HUES6 (cell line): ENCODE measurements around the gene JDP2.
"Not testable (repeated sequence)": the region's sequence is repeated elsewhere in the genome, so short reads cannot be mapped to it uniquely, and the experiment has no call there.

Experiments
- H3K27ac ChIP-seq: 2 replicates; pipeline ENCODE4 v1.7.0; 2013; ENCODE audit warnings: low read depth, mild to moderate bottlenecking, low read length, inconsistent platforms
- H3K27me3 ChIP-seq: 2 replicates; pipeline ENCODE4 v1.6.1; 2013; ENCODE audit warnings: low read length; ENCODE audit not compliant: control insufficient read depth, insufficient read depth
- H3K36me3 ChIP-seq: 2 replicates; pipeline ENCODE4 v1.6.1; 2013; ENCODE audit warnings: low read length; ENCODE audit not compliant: control insufficient read depth, insufficient read depth
- H3K4me1 ChIP-seq: 2 replicates; pipeline ENCODE4 v1.6.1; 2013; ENCODE audit warnings: low read length; ENCODE audit not compliant: control insufficient read depth, insufficient read depth
- H3K4me3 ChIP-seq: 2 replicates; pipeline ENCODE4 v1.5.1; 2013; ENCODE audit warnings: low read depth, low read length
- H3K9ac ChIP-seq: one replicate; pipeline ENCODE4 v1.6.1; 2013; ENCODE audit warnings: mild to moderate bottlenecking, low read length
- H3K9me3 ChIP-seq: 2 replicates; pipeline ENCODE4 v1.6.1; 2013; ENCODE audit warnings: low read depth, low read length; ENCODE audit not compliant: control insufficient read depth, insufficient read depth

JDP2 gene

DNA sequence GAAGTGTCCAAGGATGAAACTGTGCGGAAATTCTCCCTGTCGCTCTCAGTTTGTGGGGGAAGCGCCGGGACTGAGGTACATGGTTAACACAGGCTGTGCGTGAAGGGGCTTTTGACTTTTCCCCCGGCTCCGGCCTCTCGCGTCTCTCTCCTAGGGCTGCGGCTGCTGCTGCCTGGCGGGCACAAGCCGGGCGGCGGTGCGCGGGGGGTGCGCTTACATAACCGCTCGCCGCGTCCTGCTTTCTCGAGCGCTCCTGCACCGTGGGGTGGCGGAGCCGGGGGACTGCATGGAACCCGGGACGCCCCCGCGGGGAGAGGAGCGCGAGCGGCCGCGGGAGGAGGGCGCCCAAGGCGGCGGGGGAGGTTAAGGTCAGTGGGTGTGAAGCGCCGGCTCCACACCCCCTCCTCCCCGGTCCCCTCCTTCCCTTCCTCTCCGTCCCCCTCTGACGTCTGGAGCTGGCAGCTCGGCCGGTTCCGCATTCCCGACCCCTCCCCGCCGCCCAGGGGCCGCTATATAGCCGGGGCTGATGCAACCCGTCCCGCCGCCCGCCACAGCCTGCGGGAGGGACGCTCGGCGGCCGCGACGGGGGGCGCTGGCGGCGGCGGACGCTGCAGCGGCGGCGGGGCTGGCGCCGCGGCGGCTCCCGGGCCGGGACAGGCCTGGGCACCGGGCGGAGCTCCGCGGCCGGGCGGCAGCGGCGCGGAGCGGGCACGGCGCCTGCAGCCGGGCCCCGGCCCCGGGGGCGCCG is at the start of gene JDP2:
Gene JDP2 (plus strand): TSS at position 541 of the 748 bp plus-strand sequence. CDS start 9,899 bp downstream, outside the sequence.
- H3K36me3 ChIP-seq = peaks cover 13% of the 10 kb centered on the region
- peak within 1 kb of the TSS; percentile 61 for H3K9ac ChIP-seq
- peaks cover 37% of the 10 kb centered on the region for H3K4me1 ChIP-seq
- peaks cover 15% of the 10 kb centered on the region for H3K27me3 ChIP-seq
- H3K4me3 ChIP-seq = peak within 1 kb of the TSS; percentile 75
- peak within 1 kb of the TSS; percentile 70; the same call in 1 of the 2 replicates for H3K27ac ChIP-seq
- H3K9me3 ChIP-seq = peaks cover 7% of the 10 kb centered on the region

- H3K36me3 ChIP-seq = no peaks in the 10 kb centered on the region
- no peaks in the 10 kb centered on the region for H3K9me3 ChIP-seq
- no peaks in the 10 kb centered on the region for H3K27me3 ChIP-seq
- H3K4me1 ChIP-seq = peaks cover 13% of the 10 kb centered on the region
- H3K27ac ChIP-seq = no peak overlapping the region
- H3K9ac ChIP-seq = no peak overlapping the region
- H3K4me3 ChIP-seq = no peak overlapping the region
Measured at GRCh38 chr14:75379246-75379929, 48.4 kb upstream of the JDP2 start.

DNA sequence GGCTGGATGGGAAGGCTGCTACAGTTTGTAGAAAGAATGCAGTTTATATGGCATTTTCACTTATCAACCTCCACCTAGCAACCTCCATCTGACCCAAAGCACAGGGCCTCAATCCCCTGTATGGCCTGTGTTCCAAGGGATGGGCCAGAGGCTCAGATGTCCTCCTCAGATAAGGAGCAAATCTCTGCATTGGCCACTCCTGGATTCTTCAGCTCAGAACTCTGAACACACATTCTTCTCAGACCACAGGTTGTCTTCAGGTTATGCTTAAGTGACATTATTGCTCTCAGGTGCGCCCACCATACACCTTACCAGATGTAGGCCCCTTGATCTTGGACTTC is 47.9 kb upstream of the JDP2 start:
- Histone ChIP-seq H3K27ac (no peak overlapping the region), H3K4me3 (no peak overlapping the region), H3K27me3 (no peaks in the 10 kb centered on the region), H3K9ac (no peak overlapping the region), H3K36me3 (no peaks in the 10 kb centered on the region), H3K4me1 (peaks cover 13% of the 10 kb centered on the region), H3K9me3 (no peaks in the 10 kb centered on the region)

- no peak overlapping the region for H3K4me3 ChIP-seq
- no peaks in the 10 kb centered on the region for H3K27me3 ChIP-seq
- peaks cover 13% of the 10 kb centered on the region for H3K4me1 ChIP-seq
- no peak overlapping the region for H3K27ac ChIP-seq
- H3K36me3 ChIP-seq = no peaks in the 10 kb centered on the region
- H3K9ac ChIP-seq = no peak overlapping the region
- H3K9me3 ChIP-seq = no peaks in the 10 kb centered on the region
Measured at GRCh38 chr14:75380656-75381055, 47.2 kb upstream of the JDP2 start.

DNA sequence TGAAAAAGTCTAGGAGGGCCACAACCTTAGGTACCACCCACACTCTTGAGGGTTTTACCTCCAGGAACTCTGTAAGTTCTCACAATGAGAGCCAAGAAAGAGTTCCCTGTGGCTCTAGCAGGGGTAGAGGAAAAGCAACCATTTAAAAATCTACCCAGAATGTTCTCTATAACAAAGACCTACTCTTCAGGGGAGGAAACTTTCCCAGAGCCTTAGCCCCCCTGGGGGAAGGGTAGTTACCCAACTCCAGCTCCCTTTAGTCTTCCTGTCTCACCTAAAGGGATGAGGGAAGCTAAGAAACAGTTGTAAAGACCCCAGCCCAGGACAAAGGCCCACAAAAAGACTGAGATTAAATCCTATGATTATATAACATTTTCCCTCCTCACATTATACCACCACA is 46.2 kb upstream of the JDP2 start:
- Histone ChIP-seq H3K9me3 (no peaks in the 10 kb centered on the region), H3K27me3 (no peaks in the 10 kb centered on the region), H3K36me3 (no peaks in the 10 kb centered on the region)

GRCh38 chr14:75383219-75383618 is 44.6 kb upstream of the JDP2 start:
- not testable (repeated sequence) for H3K27ac ChIP-seq, H3K9ac ChIP-seq, H3K9me3 ChIP-seq, H3K4me3 ChIP-seq, H3K27me3 ChIP-seq, H3K36me3 ChIP-seq
- peaks cover 13% of the 10 kb centered on the region for H3K4me1 ChIP-seq

More for the DNA sequence above, 46.2 kb upstream of the JDP2 start:
- Histone ChIP-seq H3K4me1 (peaks cover 13% of the 10 kb centered on the region), H3K9ac (no peak overlapping the region), H3K27ac (no peak overlapping the region), H3K4me3 (no peak overlapping the region)

DNA sequence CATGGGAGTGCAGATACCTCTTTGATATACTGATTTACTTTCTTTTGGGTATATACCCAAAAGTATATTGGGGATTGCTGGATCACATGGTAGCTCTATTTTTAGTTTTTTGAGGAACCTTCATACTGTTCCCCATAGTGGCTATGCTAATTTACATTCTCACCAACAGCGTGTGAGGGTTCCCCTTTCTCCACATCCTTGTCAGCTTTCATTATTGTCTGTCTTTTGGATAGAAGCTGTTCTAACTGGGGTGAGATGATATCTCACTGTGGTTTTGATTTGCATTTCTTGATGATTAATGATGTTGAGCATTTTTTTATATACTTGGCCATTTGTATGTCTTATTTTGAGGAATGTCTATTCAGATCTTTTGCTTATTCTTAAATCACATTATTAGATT is 44.1 kb upstream of the JDP2 start:
- peaks cover 13% of the 10 kb centered on the region for H3K4me1 ChIP-seq
- no peaks in the 10 kb centered on the region for H3K9me3 ChIP-seq
- H3K27ac ChIP-seq = no peak overlapping the region
- H3K36me3 ChIP-seq = no peaks in the 10 kb centered on the region
- H3K27me3 ChIP-seq = no peaks in the 10 kb centered on the region
- no peak overlapping the region for H3K9ac ChIP-seq
- no peak overlapping the region for H3K4me3 ChIP-seq

DNA sequence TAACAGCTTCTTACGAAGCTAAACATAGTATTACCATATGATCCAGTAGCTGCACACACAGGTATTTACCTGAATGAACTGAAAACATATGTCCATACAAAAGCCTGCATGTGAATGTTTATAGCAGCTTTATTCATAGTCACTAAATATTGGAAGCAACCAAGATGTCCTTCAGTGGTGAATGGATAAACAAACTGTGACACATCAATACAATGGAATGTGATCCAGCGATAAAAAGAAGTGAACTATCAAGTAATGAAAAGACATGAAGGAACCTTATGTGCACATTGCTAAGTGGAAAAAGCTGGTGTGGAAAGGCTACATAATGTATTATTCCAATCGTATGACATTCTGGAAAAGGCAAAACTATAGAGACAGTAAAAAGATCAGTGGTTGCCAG is 38.1 kb upstream of the JDP2 start:
- H3K27ac ChIP-seq = no peak overlapping the region
- no peak overlapping the region for H3K9ac ChIP-seq
- no peaks in the 10 kb centered on the region for H3K36me3 ChIP-seq
- no peaks in the 10 kb centered on the region for H3K4me1 ChIP-seq
- no peaks in the 10 kb centered on the region for H3K9me3 ChIP-seq
- H3K4me3 ChIP-seq = no peak overlapping the region
- H3K27me3 ChIP-seq = no peaks in the 10 kb centered on the region

GRCh38 chr14:75390183-75390582 is 37.6 kb upstream of the JDP2 start:
- no peaks in the 10 kb centered on the region for H3K9me3 ChIP-seq
- no peak overlapping the region for H3K27ac ChIP-seq
- no peaks in the 10 kb centered on the region for H3K27me3 ChIP-seq
- no peaks in the 10 kb centered on the region for H3K36me3 ChIP-seq
- no peak overlapping the region for H3K9ac ChIP-seq
- no peak overlapping the region for H3K4me3 ChIP-seq
- no peaks in the 10 kb centered on the region for H3K4me1 ChIP-seq

DNA sequence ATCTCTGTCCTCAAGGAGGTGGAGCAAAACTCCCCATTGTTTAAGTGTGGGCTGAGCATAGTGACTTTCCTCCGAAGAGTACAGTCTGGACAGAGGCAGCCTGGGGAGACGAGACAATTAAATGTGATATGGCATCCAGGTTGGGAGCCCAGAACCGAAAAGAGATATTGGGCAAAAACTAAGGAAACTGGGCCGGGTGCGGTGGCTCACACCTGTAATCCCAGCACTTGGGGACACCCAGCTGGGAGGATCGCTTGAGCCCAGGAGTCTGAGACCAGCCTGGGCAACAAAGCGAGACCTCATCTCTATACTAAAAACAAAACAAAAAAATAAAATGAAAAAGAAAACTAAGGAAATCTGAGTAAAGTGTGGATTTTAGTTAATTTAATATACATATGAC is 35.9 kb upstream of the JDP2 start:
- Histone ChIP-seq H3K27ac (no peak overlapping the region), H3K9ac (no peak overlapping the region), H3K4me3 (no peak overlapping the region), H3K36me3 (no peaks in the 10 kb centered on the region), H3K4me1 (no peaks in the 10 kb centered on the region), H3K9me3 (no peaks in the 10 kb centered on the region), H3K27me3 (no peaks in the 10 kb centered on the region)
